ENCODE data around the gene FNDC3B. TPM values are rescaled to one million over a fixed set of nuclear protein-coding genes. Genes with fewer than 3 reads are reported as not detected.

FNDC3B gene
- total and polyA plus RNA-seq, 2 of the 8 experiments (the other 6 are each of a cell fraction or from before 2014, with no cell fraction given), result 14.1 to 44.4 TPM

GRCh38 chr3:172321035-172321434 lies 281.7 kb downstream of the FNDC3B start:
- Histone ChIP-seq H3K4me2 (ENCODE audit: insufficient read depth in 1 of 2, low read depth in 2 of 2, low read length in 2 of 2) (no peak overlapping the region), H2BK5ac (ENCODE audit: low read depth, low read length) (no peak overlapping the region), H3K4ac (replicated peaks; ENCODE audit: insufficient read length, low read depth, low read length) (no peak overlapping the region), H4K20me1 (replicated peaks in 1 of 2; ENCODE audit: control insufficient read depth in 1 of 2, insufficient read depth in 2 of 2, low read length in 2 of 2) (no peaks in the 10 kb centered on the region), H2AK5ac (ENCODE audit: low read depth, low read length) (no peak overlapping the region), H3K23ac (ENCODE audit: insufficient read length) (no peak overlapping the region), H3K79me2 (ENCODE audit: control insufficient read depth in 1 of 2, insufficient read depth in 2 of 2, low read length in 2 of 2) (no peaks in the 10 kb centered on the region), H3K18ac (ENCODE audit: extremely low read depth, low read length) (no peak overlapping the region), H2BK20ac (ENCODE audit: low read length) (no peak overlapping the region), H3K36me3 (ENCODE audit: control insufficient read depth in 2 of 4, insufficient read depth in 4 of 4, low read length in 3 of 4) (peaks cover 4 to 20% (median 11%) of the 10 kb centered on the region in 4 experiments; a peak in 6 of 8 replicates), H3K9me3 (ENCODE audit: insufficient read depth in 2 of 2, low read depth in 1 of 2, low read length in 1 of 2) (no peaks in the 10 kb centered on the region), H2BK15ac (ENCODE audit: low read length) (no peak overlapping the region), H3K27ac (ENCODE audit: low read depth, low read length) (no peak overlapping the region), H2BK120ac (replicated peaks; ENCODE audit: low read depth, low read length) (no peak overlapping the region), H2AFZ (ENCODE audit: low read length) (no peak overlapping the region), H4K5ac (ENCODE audit: insufficient read length, low read depth, low read length) (no peak overlapping the region), H4K8ac (ENCODE audit: extremely low read depth, insufficient read depth, low read length) (no peak overlapping the region), H3K56ac (replicated peaks; ENCODE audit: insufficient read length, low read depth, low read length) (no peak overlapping the region), H3K23me2 (ENCODE audit: low read depth, low read length) (no peaks in the 10 kb centered on the region), H3K79me1 (ENCODE audit: low read depth, low read length) (no peaks in the 10 kb centered on the region), H3K4me3 (ENCODE audit: extremely low read depth in 1 of 4, insufficient read depth in 2 of 4, low read depth in 3 of 4, low read length in 4 of 4) (no peak overlapping the region), H4K91ac (replicated peaks; ENCODE audit: insufficient read length, low read length) (no peak overlapping the region), H3K4me1 (replicated peaks in 1 of 4; ENCODE audit: control insufficient read depth in 3 of 4, insufficient read depth in 4 of 4, low read length in 3 of 4) (no peaks in the 10 kb centered on the region), H3K14ac (ENCODE audit: insufficient read length) (no peak overlapping the region), H3K27me3 (replicated peaks in 1 of 4; ENCODE audit: control insufficient read depth in 3 of 4, extremely low read depth in 1 of 4, insufficient read depth in 3 of 4, low read length in 3 of 4) (no peaks in the 10 kb centered on the region), H2BK12ac (ENCODE audit: low read depth, low read length) (no peak overlapping the region), H3K9ac (replicated peaks in 1 of 4; ENCODE audit: extremely low read depth in 1 of 4, low read depth in 3 of 4, low read length in 3 of 4) (no peak overlapping the region)
- CTCF ChIA-PET (ENCODE audit: partially characterized antibody), result interaction anchor here (1.4 to 3.9 kb wide), 4 partner anchors 8 to 20 kb away, joined by 3 to 24 read pairs (median 6); no protein-coding TSS in a partner anchor
- POLR2A ChIA-PET (ENCODE audit: partially characterized antibody), result no interaction called here
- no peak for DNase-seq (ENCODE audit: low read depth in 1 of 2, low spot score in 2 of 2)
- 95% methylated on average over 2 of the region's 2 CpGs; no CpG with 5 or more reads in 1 of the 2 experiments for WGBS, 2 experiments (ENCODE audit: extremely low coverage in 1 of 2, insufficient coverage in 1 of 2, insufficient read length in 1 of 2, insufficient replicate concordance in 2 of 2, low coverage in 1 of 2, low lambda C conversion rate in 2 of 2, missing lambda C conversion rate in 1 of 2)
- no peak for FAIRE-seq
- TF ChIP-seq CHD2 (IDR thresholded peaks at IDR 0.05; ENCODE audit: low read length) (no peak), SAP30 (IDR thresholded peaks at IDR 0.05; ENCODE audit: insufficient read depth, insufficient replicate concordance, low read length) (no peak), GTF2F1 (IDR thresholded peaks at IDR 0.05; ENCODE audit: borderline replicate concordance, low read depth, low read length) (no peak), TBP (IDR thresholded peaks at IDR 0.05; ENCODE audit: low read depth, low read length) (no peak), PHF8 (conservative IDR thresholded peaks at IDR 0.05; ENCODE audit: low read depth, low read length) (no peak), POLR2A (IDR thresholded peaks at IDR 0.05; ENCODE audit: control extremely low read depth in 1 of 2, low read depth in 2 of 2, low read length in 2 of 2) (no peak), POLR2AphosphoS5 (IDR thresholded peaks at IDR 0.05; ENCODE audit: low read depth, low read length) (no peak), GABPA (IDR thresholded peaks at IDR 0.05; ENCODE audit: borderline replicate concordance, insufficient read depth, low read length) (no peak), MAX (IDR thresholded peaks at IDR 0.05) (no peak), RFX5 (IDR thresholded peaks at IDR 0.05; ENCODE audit: borderline replicate concordance, low read depth, low read length) (no peak), ATF2 (IDR thresholded peaks at IDR 0.05; ENCODE audit: low read length) (no peak), RNF2 (IDR thresholded peaks at IDR 0.05; ENCODE audit: borderline replicate concordance, low read depth, low read length, missing control alignments, poor library complexity, severe bottlenecking) (no peak), CREB1 (IDR thresholded peaks at IDR 0.05) (no peak)
